Measurements from ENCODE around the gene SPEF2.

Gene SPEF2

DNA sequence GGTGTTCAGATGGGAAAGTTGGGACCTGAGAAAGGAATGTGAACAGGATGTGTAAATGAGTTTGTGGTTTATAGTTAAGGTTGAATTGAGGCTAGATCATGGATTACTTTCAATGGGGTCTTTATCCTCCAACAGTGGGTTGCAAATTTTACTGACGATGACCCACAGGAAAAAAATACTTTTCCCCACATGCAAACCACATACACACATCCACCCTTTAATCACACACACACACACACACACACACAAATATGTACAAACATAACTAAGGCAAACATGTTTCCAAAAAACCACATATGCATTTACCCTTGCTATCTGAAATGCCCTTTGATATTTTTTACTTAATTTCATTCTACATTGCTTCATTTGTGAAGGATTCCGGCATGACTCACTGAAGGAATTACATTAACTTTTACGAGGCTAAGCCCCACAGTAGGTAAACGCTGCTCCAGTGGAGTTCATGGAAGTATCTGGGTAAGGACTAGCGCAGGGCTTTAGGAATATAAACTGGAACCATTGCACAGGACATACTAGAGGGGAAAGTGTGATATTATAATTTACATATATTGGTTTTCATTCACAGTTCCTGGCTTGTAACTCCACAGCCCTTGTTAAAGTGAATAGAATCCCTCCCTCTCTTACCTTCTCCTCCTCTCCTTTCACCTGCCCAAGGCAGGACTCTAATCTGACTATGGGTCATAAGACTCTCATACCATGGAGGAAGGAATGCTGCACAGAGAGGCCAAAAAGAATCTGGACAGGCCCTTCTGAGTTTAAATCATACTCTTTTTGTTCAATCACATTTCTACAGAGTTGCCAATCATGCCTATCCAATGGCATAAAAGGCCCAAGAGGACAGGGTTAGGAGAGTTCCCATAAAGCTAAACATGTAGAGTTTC, 8.5 kb upstream of the SPEF2 start:
- H4K20me1 ChIP-seq (ENCODE audit: insufficient read depth, low read length), result no peaks in the 10 kb centered on the region
- no peak overlapping the region for H2AFZ ChIP-seq (ENCODE audit: low read length)
- H3K9ac ChIP-seq (ENCODE audit: low read length), result no peak overlapping the region
- no peak overlapping the region for H3K27ac ChIP-seq (ENCODE audit: low read depth, low read length, poor library complexity, severe bottlenecking)
- no peaks in the 10 kb centered on the region for H3F3A ChIP-seq (ENCODE audit: insufficient read depth, low read length)
- H3K4me2 ChIP-seq (ENCODE audit: low read length), result no peak overlapping the region
- H3K79me2 ChIP-seq (ENCODE audit: insufficient read depth, low read length), result no peaks in the 10 kb centered on the region
- no peak for TF ChIP-seq EZH2 (IDR thresholded peaks at IDR 0.05; ENCODE audit: borderline replicate concordance, low read length)
- TF ChIP-seq, protein P1, sequence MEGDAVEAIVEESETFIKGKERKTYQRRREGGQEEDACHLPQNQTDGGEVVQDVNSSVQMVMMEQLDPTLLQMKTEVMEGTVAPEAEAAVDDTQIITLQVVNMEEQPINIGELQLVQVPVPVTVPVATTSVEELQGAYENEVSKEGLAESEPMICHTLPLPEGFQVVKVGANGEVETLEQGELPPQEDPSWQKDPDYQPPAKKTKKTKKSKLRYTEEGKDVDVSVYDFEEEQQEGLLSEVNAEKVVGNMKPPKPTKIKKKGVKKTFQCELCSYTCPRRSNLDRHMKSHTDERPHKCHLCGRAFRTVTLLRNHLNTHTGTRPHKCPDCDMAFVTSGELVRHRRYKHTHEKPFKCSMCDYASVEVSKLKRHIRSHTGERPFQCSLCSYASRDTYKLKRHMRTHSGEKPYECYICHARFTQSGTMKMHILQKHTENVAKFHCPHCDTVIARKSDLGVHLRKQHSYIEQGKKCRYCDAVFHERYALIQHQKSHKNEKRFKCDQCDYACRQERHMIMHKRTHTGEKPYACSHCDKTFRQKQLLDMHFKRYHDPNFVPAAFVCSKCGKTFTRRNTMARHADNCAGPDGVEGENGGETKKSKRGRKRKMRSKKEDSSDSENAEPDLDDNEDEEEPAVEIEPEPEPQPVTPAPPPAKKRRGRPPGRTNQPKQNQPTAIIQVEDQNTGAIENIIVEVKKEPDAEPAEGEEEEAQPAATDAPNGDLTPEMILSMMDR (IDR thresholded peaks at IDR 0.05; ENCODE audit: low read length), result no peak
- H3K9me2 ChIP-seq (ENCODE audit: low read depth, low read length), result no peaks in the 10 kb centered on the region
- H3K36me3 ChIP-seq (ENCODE audit: insufficient read depth, low read length), result no peaks in the 10 kb centered on the region
- no peaks in the 10 kb centered on the region for H3K4me1 ChIP-seq (ENCODE audit: insufficient read depth, low read length, severe bottlenecking)
- no peaks in the 10 kb centered on the region for H3K27me3 ChIP-seq (ENCODE audit: insufficient read depth, low read length)
- H3K9me3 ChIP-seq (ENCODE audit: low read length), result no peaks in the 10 kb centered on the region
- no peak overlapping the region for H3K4me3 ChIP-seq (ENCODE audit: low read depth, low read length, poor library complexity, severe bottlenecking)

GRCh38 chr5:35617060-35617434, 616 bp upstream of the SPEF2 start:
- H3F3A ChIP-seq (ENCODE audit: insufficient read depth, low read length), result no peaks in the 10 kb centered on the region
- TF ChIP-seq, protein P1 (IDR thresholded peaks at IDR 0.05; ENCODE audit: low read length), result no peak
- no peak for TF ChIP-seq EZH2 (IDR thresholded peaks at IDR 0.05; ENCODE audit: borderline replicate concordance, low read length)
- no peak overlapping the region for H3K4me3 ChIP-seq (ENCODE audit: low read depth, low read length, poor library complexity, severe bottlenecking)
- no peak overlapping the region for H3K4me2 ChIP-seq (ENCODE audit: low read length)
- no peaks in the 10 kb centered on the region for H3K27me3 ChIP-seq (ENCODE audit: insufficient read depth, low read length)
- no peaks in the 10 kb centered on the region for H3K36me3 ChIP-seq (ENCODE audit: insufficient read depth, low read length)
- H3K79me2 ChIP-seq (ENCODE audit: insufficient read depth, low read length), result no peaks in the 10 kb centered on the region
- H4K20me1 ChIP-seq (ENCODE audit: insufficient read depth, low read length), result no peaks in the 10 kb centered on the region
- no peak overlapping the region for H3K27ac ChIP-seq (ENCODE audit: low read depth, low read length, poor library complexity, severe bottlenecking)
- no peaks in the 10 kb centered on the region for H3K9me2 ChIP-seq (ENCODE audit: low read depth, low read length)
- no peaks in the 10 kb centered on the region for H3K4me1 ChIP-seq (ENCODE audit: insufficient read depth, low read length, severe bottlenecking)
- no peaks in the 10 kb centered on the region for H3K9me3 ChIP-seq (ENCODE audit: low read length)
- no peak overlapping the region for H3K9ac ChIP-seq (ENCODE audit: low read length)
- no peak overlapping the region for H2AFZ ChIP-seq (ENCODE audit: low read length)

- no peaks in the 10 kb centered on the region for H3F3A ChIP-seq (ENCODE audit: insufficient read depth, low read length)
- TF ChIP-seq, protein P1 (IDR thresholded peaks at IDR 0.05; ENCODE audit: low read length), result no peak
- no peaks in the 10 kb centered on the region for H3K4me1 ChIP-seq (ENCODE audit: insufficient read depth, low read length, severe bottlenecking)
- no peaks in the 10 kb centered on the region for H4K20me1 ChIP-seq (ENCODE audit: insufficient read depth, low read length)
- H3K27ac ChIP-seq (ENCODE audit: low read depth, low read length, poor library complexity, severe bottlenecking), result no peak overlapping the region
- no peaks in the 10 kb centered on the region for H3K27me3 ChIP-seq (ENCODE audit: insufficient read depth, low read length)
- H2AFZ ChIP-seq (ENCODE audit: low read length), result no peak overlapping the region
- no peaks in the 10 kb centered on the region for H3K79me2 ChIP-seq (ENCODE audit: insufficient read depth, low read length)
- H3K9me3 ChIP-seq (ENCODE audit: low read length), result no peaks in the 10 kb centered on the region
- H3K4me3 ChIP-seq (ENCODE audit: low read depth, low read length, poor library complexity, severe bottlenecking), result no peak overlapping the region
- H3K9ac ChIP-seq (ENCODE audit: low read length), result no peak overlapping the region
- no peak overlapping the region for H3K4me2 ChIP-seq (ENCODE audit: low read length)
- H3K9me2 ChIP-seq (ENCODE audit: low read depth, low read length), result no peaks in the 10 kb centered on the region
- no peaks in the 10 kb centered on the region for H3K36me3 ChIP-seq (ENCODE audit: insufficient read depth, low read length)
These were observed 607 bp downstream of the SPEF2 start for GRCh38 chr5:35618304-35618636.
